GM23248 (cell line): Measurements from ENCODE around the gene AGAP1. TPM values are rescaled to one million over a fixed set of nuclear protein-coding genes. Genes with fewer than 3 reads are reported as not detected.

ENCODE experiments used
- DNase-seq: peaks from one replicate; pipeline ENCODE4 v3.0.0-alpha.2; 2015
- H2AFZ ChIP-seq: fragments of 200-600 bp; sonication (generic); 2 replicates; pipeline ENCODE4 v1.6.1; 2016; ENCODE audit warnings: antibody characterized with exemption
- H3F3A ChIP-seq: fragments of 200-600 bp; sonication (generic); 2 replicates; pipeline ENCODE4 v1.6.1; 2016; ENCODE audit warnings: mild to moderate bottlenecking, antibody characterized with exemption, mixed run types; ENCODE audit not compliant: insufficient read depth
- H3K27ac ChIP-seq: fragments of 200-600 bp; sonication (generic); 2 replicates; pipeline ENCODE4 v1.5.1; 2016; ENCODE audit warnings: mild to moderate bottlenecking
- H3K27me3 ChIP-seq: fragments of 200-600 bp; sonication (generic); replicated peaks from 2 replicates; pipeline ENCODE4 v1.6.1; 2016; ENCODE audit warnings: mild to moderate bottlenecking; ENCODE audit not compliant: insufficient read depth
- H3K36me3 ChIP-seq: fragments of 200-600 bp; sonication (generic); 2 replicates; pipeline ENCODE4 v1.6.1; 2016; ENCODE audit warnings: low read depth, mild to moderate bottlenecking
- H3K4me1 ChIP-seq: fragments of 200-600 bp; sonication (generic); 2 replicates; pipeline ENCODE4 v1.6.1; 2016; ENCODE audit warnings: mild to moderate bottlenecking; ENCODE audit not compliant: insufficient read depth
- H3K4me2 ChIP-seq: fragments of 200-600 bp; sonication (generic); one replicate; pipeline ENCODE4 v1.6.1; 2016; ENCODE audit warnings: mild to moderate bottlenecking; ENCODE audit not compliant: unreplicated experiment
- H3K4me3 ChIP-seq: fragments of 200-600 bp; sonication (generic); 2 replicates; pipeline ENCODE4 v1.5.1; 2016; ENCODE audit warnings: mild to moderate bottlenecking
- H3K79me2 ChIP-seq: fragments of 200-600 bp; sonication (generic); 2 replicates; pipeline ENCODE4 v1.6.1; 2016; ENCODE audit warnings: mild to moderate bottlenecking; ENCODE audit not compliant: insufficient read depth
- H3K9ac ChIP-seq: fragments of 200-600 bp; sonication (generic); 2 replicates; pipeline ENCODE4 v1.6.1; 2016; ENCODE audit warnings: mild to moderate bottlenecking
- H3K9me2 ChIP-seq: fragments of 200-600 bp; sonication (generic); 2 replicates; pipeline ENCODE4 v1.6.1; 2016; ENCODE audit warnings: mixed run types, mild to moderate bottlenecking, moderate library complexity; ENCODE audit not compliant: insufficient read depth
- H3K9me3 ChIP-seq: fragments of 200-600 bp; sonication (generic); one replicate; pipeline ENCODE4 v1.6.1; 2017; ENCODE audit warnings: low read depth
- H4K20me1 ChIP-seq: fragments of 200-600 bp; sonication (generic); 2 replicates; pipeline ENCODE4 v1.6.0; 2016; ENCODE audit not compliant: insufficient read depth
- EZH2 ChIP-seq: fragments of 200-600 bp; sonication (generic); IDR thresholded peaks from 2 replicates; pipeline ENCODE4 v1.6.1; 2018; ENCODE audit warnings: antibody characterized with exemption, mild to moderate bottlenecking; ENCODE audit not compliant: insufficient read depth, poor library complexity, severe bottlenecking
- EZH2phosphoT487 ChIP-seq: fragments of 200-600 bp; sonication (generic); IDR thresholded peaks from 2 replicates; pipeline ENCODE4 v1.6.1; 2018; ENCODE audit warnings: antibody characterized with exemption, moderate library complexity, mild to moderate bottlenecking, low read depth; ENCODE audit not compliant: insufficient read depth
- WGBS, 2 experiments: methylation state at CpG; one replicate each; pipeline ENCODE4 v1.1.6; 2015 to 2017; ENCODE audit warnings: low lambda C conversion rate in 2 of 2, low coverage in 1 of 2; ENCODE audit errors: missing lambda C conversion rate in 2 of 2; 5-methylcytosine and 5-hydroxymethylcytosine counted together
- in situ Hi-C: fragments of 300-500 bp; cut with MboI; formaldehyde crosslinking; loops from 2 replicates; pipeline ENCODE4 v1.15.0; 2020
- polyA plus RNA-seq: library from polyadenylated mRNA; unstranded; fragments of >200 nt; fragmentation: Nextera tagmentation; extraction: Ambion mirVana; gene quantifications from 2 replicates; pipeline ENCODE4 v1.2.1, GENCODE V29; 2016
- total RNA-seq: library from RNA; depleted of rRNA; stranded (reverse); fragments of >200 nt; shearing (Covaris generic); gene quantifications from 2 replicates; pipeline ENCODE4 v1.2.3, GENCODE V29; 2014

Gene AGAP1
- total and polyA plus RNA-seq, 2 experiments from 2014 or later, result 2.2 to 9.9 TPM

- Histone ChIP-seq H3K9ac (no peak overlapping the region), H3K79me2 (peaks cover 72% of the 10 kb centered on the region), H3K4me3 (no peak overlapping the region), H3K36me3 (no peaks in the 10 kb centered on the region), H3K9me3 (no peaks in the 10 kb centered on the region), H3K27ac (no peak overlapping the region), H3K9me2 (no peaks in the 10 kb centered on the region), H2AFZ (no peak overlapping the region), H4K20me1 (no peaks in the 10 kb centered on the region), H3F3A (peaks cover 39% of the 10 kb centered on the region), H3K27me3 (no peaks in the 10 kb centered on the region), H3K4me1 (peaks cover 41% of the 10 kb centered on the region), H3K4me2 (no peak overlapping the region)
- in situ Hi-C loops, result no loop called here
- 95 to 97% methylated on average over 6 of the region's 6 CpGs for WGBS, 2 experiments
- TF ChIP-seq EZH2, result no peak
- TF ChIP-seq EZH2phosphoT487, result no peak
- no peak for DNase-seq
These were observed 125.7 kb downstream of the AGAP1 start for GRCh38 chr2:235619544-235619943.

- H3K79me2 ChIP-seq, result peaks cover 82% of the 10 kb centered on the region
- DNase-seq, result no peak
- H3K27ac ChIP-seq, result no peak overlapping the region
- H3F3A ChIP-seq, result peaks cover 20% of the 10 kb centered on the region
- H3K36me3 ChIP-seq, result no peaks in the 10 kb centered on the region
- H3K4me3 ChIP-seq, result no peak overlapping the region
- H3K27me3 ChIP-seq, result no peaks in the 10 kb centered on the region
- no peaks in the 10 kb centered on the region for H3K9me2 ChIP-seq
- TF ChIP-seq EZH2, result no peak
- TF ChIP-seq EZH2phosphoT487, result no peak
- peaks cover 20% of the 10 kb centered on the region for H3K4me1 ChIP-seq
- no peak overlapping the region for H2AFZ ChIP-seq
- no peak overlapping the region for H3K9ac ChIP-seq
- no peak overlapping the region for H3K4me2 ChIP-seq
- 95 to 99% methylated on average over 7 of the region's 7 CpGs for WGBS, 2 experiments
- no peaks in the 10 kb centered on the region; the same call in 1 of the 2 replicates for H4K20me1 ChIP-seq
- H3K9me3 ChIP-seq, result no peaks in the 10 kb centered on the region
- in situ Hi-C loops, result no loop called here
These were observed 127.9 kb downstream of the AGAP1 start for GRCh38 chr2:235621736-235622135.

GRCh38 chr2:235623111-235623510 lies 129.3 kb downstream of the AGAP1 start:
- WGBS, 2 experiments, result 82% methylated on average over 9 of the region's 9 CpGs
- Histone ChIP-seq H3K4me1 (peaks cover 6% of the 10 kb centered on the region), H3K36me3 (no peaks in the 10 kb centered on the region), H2AFZ (no peak overlapping the region), H3K79me2 (peaks cover 87% of the 10 kb centered on the region), H3K4me3 (no peak overlapping the region), H3K9ac (no peak overlapping the region), H3K27me3 (no peaks in the 10 kb centered on the region), H3K9me2 (no peaks in the 10 kb centered on the region), H3K4me2 (no peak overlapping the region), H4K20me1 (no peaks in the 10 kb centered on the region; the same call in 1 of the 2 replicates), H3K9me3 (no peaks in the 10 kb centered on the region), H3K27ac (no peak overlapping the region), H3F3A (peaks cover 9% of the 10 kb centered on the region)
- DNase-seq, result no peak
- TF ChIP-seq EZH2phosphoT487, result no peak
- TF ChIP-seq EZH2, result no peak
- in situ Hi-C loops, result no loop called here

- Histone ChIP-seq H3K79me2 (peaks cover 91% of the 10 kb centered on the region), H3K9me3 (no peaks in the 10 kb centered on the region), H3K36me3 (no peaks in the 10 kb centered on the region), H3F3A (peaks cover 3% of the 10 kb centered on the region), H3K27me3 (no peaks in the 10 kb centered on the region), H3K4me1 (no peaks in the 10 kb centered on the region), H4K20me1 (no peaks in the 10 kb centered on the region; the same call in 1 of the 2 replicates), H2AFZ (no peak overlapping the region), H3K4me2 (no peak overlapping the region), H3K27ac (no peak overlapping the region), H3K9me2 (no peaks in the 10 kb centered on the region), H3K9ac (no peak overlapping the region), H3K4me3 (no peak overlapping the region)
- in situ Hi-C loops, result no loop called here
- DNase-seq, result no peak
- WGBS, 2 experiments, result 57 to 68% methylated on average over 2 of the region's 2 CpGs
- TF ChIP-seq EZH2phosphoT487 (no peak), EZH2 (no peak)
These were observed 129.9 kb downstream of the AGAP1 start for GRCh38 chr2:235623752-235624151.

GRCh38 chr2:235626658-235627057 lies 132.8 kb downstream of the AGAP1 start:
- WGBS, 2 experiments, result 93 to 98% methylated on average over 5 of the region's 5 CpGs

More at GRCh38 chr2:235626658-235627057, 132.8 kb downstream of the AGAP1 start:
- Histone ChIP-seq H3K4me3 (no peak overlapping the region), H3K4me2 (no peak overlapping the region), H3K27ac (no peak overlapping the region), H2AFZ (no peak overlapping the region), H4K20me1 (no peaks in the 10 kb centered on the region; the same call in 1 of the 2 replicates), H3K79me2 (peaks cover 100% of the 10 kb centered on the region), H3K36me3 (no peaks in the 10 kb centered on the region), H3K27me3 (no peaks in the 10 kb centered on the region), H3K9me2 (no peaks in the 10 kb centered on the region), H3K9me3 (no peaks in the 10 kb centered on the region), H3K9ac (no peak overlapping the region), H3K4me1 (no peaks in the 10 kb centered on the region), H3F3A (no peaks in the 10 kb centered on the region)
- no peak for DNase-seq
- no peak for TF ChIP-seq EZH2
- no peak for TF ChIP-seq EZH2phosphoT487
- in situ Hi-C loops, result no loop called here
